ENCODE measurements around the gene PA2G4.

DNA sequence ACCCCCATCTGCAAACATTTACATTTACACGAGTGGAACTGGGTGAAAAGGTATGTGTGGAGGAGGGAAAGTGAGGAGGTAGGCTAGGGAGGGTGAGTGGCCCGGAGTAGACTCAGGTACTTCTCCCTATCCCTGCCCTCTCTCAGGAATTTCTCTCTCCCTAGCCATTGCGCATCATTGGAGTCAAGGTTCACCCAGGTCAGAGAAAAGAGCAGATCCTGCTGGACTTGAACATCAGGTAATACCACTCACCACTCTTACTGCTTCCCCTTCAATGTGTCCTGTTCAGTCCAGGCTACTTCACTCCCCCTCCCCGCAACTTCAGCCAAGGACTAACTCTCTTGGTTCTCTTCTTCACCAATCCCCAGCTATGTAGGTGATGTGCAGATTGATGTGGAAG lies 26.5 kb downstream of the PA2G4 start:
- TF ChIP-seq, protein P1, sequence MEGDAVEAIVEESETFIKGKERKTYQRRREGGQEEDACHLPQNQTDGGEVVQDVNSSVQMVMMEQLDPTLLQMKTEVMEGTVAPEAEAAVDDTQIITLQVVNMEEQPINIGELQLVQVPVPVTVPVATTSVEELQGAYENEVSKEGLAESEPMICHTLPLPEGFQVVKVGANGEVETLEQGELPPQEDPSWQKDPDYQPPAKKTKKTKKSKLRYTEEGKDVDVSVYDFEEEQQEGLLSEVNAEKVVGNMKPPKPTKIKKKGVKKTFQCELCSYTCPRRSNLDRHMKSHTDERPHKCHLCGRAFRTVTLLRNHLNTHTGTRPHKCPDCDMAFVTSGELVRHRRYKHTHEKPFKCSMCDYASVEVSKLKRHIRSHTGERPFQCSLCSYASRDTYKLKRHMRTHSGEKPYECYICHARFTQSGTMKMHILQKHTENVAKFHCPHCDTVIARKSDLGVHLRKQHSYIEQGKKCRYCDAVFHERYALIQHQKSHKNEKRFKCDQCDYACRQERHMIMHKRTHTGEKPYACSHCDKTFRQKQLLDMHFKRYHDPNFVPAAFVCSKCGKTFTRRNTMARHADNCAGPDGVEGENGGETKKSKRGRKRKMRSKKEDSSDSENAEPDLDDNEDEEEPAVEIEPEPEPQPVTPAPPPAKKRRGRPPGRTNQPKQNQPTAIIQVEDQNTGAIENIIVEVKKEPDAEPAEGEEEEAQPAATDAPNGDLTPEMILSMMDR (IDR thresholded peaks at IDR 0.05; ENCODE audit: low read depth, low read length) = no peak
- no peak for TF ChIP-seq EZH2phosphoT487 (IDR thresholded peaks at IDR 0.05; ENCODE audit: low read depth)

Data from OCI-LY3 (cell line).